Loucy (cell line): ENCODE results near the gene ZNF527.

Experiments used
- CTCF ChIP-seq: fragments of 200-600 bp; sonication (generic); conservative IDR thresholded peaks from 2 replicates; pipeline ENCODE4 v1.5.1; 2014; ENCODE audit warnings: mild to moderate bottlenecking, antibody characterized with exemption, low read length
- EZH2phosphoT487 ChIP-seq: fragments of 200-600 bp; IDR thresholded peaks from 2 replicates; pipeline ENCODE4 v1.6.1; 2018; ENCODE audit warnings: antibody characterized with exemption, mild to moderate bottlenecking, moderate library complexity, borderline replicate concordance

DNA sequence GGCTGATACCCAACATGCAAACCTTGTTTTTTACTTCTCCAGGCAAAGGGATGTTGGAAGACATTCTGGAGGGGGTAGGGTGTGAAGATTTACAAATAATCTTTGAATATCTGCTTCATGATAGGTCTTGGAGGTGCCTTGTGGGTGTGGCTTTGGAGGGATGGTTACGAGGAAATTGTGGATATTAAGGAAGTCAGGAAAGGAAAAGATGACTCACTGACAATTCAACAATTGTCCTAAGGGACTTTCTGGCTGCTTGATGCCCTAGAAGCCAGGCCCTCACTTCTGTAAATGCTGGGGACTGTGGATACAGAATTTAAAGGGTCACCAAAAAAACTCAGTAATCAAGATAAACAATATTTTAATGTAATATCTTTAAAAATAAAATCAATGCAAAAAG, 37.4 kb upstream of the ZNF527 start:
- TF ChIP-seq CTCF (no peak), EZH2phosphoT487 (no peak)
